Measurements from ENCODE around the gene CDK5. TPM values are rescaled to one million over a fixed set of nuclear protein-coding genes. Genes with fewer than 3 reads are reported as not detected.

The CDK5 gene
- total and polyA plus RNA-seq, 9 of the 15 experiments (the other 6 are each of a cell fraction or from before 2014, with no cell fraction given): 3.2 to 38.0 (median 27.5) TPM

DNA sequence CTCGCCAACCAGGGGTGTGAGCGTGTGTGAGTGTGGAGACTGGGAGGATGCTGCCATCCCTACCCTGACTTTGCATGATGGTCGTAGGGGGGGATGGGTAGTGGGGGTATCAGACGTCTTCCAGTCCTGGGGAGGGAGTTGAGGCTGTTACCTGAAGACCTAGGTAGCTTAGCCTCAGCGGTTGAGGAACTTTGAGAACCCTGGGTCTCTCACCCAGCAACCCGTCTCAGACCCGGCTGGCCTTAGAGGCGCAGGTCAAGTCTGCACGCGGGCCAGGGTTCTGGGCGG lies 4.4 kb upstream of the CDK5 start (continued):
- TF ChIP-seq, protein P1, sequence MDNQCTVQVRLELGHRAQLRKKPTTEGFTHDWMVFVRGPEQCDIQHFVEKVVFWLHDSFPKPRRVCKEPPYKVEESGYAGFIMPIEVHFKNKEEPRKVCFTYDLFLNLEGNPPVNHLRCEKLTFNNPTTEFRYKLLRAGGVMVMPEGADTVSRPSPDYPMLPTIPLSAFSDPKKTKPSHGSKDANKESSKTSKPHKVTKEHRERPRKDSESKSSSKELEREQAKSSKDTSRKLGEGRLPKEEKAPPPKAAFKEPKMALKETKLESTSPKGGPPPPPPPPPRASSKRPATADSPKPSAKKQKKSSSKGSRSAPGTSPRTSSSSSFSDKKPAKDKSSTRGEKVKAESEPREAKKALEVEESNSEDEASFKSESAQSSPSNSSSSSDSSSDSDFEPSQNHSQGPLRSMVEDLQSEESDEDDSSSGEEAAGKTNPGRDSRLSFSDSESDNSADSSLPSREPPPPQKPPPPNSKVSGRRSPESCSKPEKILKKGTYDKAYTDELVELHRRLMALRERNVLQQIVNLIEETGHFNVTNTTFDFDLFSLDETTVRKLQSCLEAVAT (IDR thresholded peaks at IDR 0.05): no peak
- TF ChIP-seq ZNF282 (CRISPR knock-in tag; IDR thresholded peaks at IDR 0.05) (0 out of 2 replicates have a peak, but pooled peaks have one; percentile 41), ZNF311 (CRISPR knock-in tag; IDR thresholded peaks at IDR 0.05) (no peak), MEF2D (tag; conservative IDR thresholded peaks at IDR 0.05; ENCODE audit: low read depth) (no peak), TBP (optimal IDR thresholded peaks at IDR 0.05; ENCODE audit: low read depth, low read length) (no peak), ZNF830 (CRISPR knock-in tag; IDR thresholded peaks at IDR 0.05) (no peak), MAZ (CRISPR knock-in tag; conservative IDR thresholded peaks at IDR 0.05 in 1 of 2, IDR thresholded peaks at IDR 0.05 in 1 of 2) (no peak), MCM3 (IDR thresholded peaks at IDR 0.05) (no peak), TAF9B (IDR thresholded peaks at IDR 0.05; ENCODE audit: partially characterized antibody) (no peak), MCM2 (IDR thresholded peaks at IDR 0.05; ENCODE audit: low read depth) (no peak), ZNF354B (CRISPR knock-in tag; IDR thresholded peaks at IDR 0.05) (no peak), FOXK1 (CRISPR knock-in tag; IDR thresholded peaks at IDR 0.05; ENCODE audit: borderline replicate concordance) (peak; percentile 53; the same call in 1 of the 2 replicates), KDM1A (IDR thresholded peaks at IDR 0.05) (no peak)
- TF ChIP-seq, protein P2, sequence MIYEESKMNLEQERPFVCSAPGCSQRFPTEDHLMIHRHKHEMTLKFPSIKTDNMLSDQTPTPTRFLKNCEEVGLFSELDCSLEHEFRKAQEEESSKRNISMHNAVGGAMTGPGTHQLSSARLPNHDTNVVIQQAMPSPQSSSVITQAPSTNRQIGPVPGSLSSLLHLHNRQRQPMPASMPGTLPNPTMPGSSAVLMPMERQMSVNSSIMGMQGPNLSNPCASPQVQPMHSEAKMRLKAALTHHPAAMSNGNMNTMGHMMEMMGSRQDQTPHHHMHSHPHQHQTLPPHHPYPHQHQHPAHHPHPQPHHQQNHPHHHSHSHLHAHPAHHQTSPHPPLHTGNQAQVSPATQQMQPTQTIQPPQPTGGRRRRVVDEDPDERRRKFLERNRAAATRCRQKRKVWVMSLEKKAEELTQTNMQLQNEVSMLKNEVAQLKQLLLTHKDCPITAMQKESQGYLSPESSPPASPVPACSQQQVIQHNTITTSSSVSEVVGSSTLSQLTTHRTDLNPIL (CRISPR knock-in tag; IDR thresholded peaks at IDR 0.05): no peak
- TF ChIP-seq, protein P3, sequence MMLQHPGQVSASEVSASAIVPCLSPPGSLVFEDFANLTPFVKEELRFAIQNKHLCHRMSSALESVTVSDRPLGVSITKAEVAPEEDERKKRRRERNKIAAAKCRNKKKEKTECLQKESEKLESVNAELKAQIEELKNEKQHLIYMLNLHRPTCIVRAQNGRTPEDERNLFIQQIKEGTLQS (IDR thresholded peaks at IDR 0.05): no peak
- TF ChIP-seq, protein P3 (CRISPR knock-in tag; conservative IDR thresholded peaks at IDR 0.05): 0 out of 2 replicates have a peak, but pooled peaks have one; percentile 3
- TF ChIP-seq, protein P4, sequence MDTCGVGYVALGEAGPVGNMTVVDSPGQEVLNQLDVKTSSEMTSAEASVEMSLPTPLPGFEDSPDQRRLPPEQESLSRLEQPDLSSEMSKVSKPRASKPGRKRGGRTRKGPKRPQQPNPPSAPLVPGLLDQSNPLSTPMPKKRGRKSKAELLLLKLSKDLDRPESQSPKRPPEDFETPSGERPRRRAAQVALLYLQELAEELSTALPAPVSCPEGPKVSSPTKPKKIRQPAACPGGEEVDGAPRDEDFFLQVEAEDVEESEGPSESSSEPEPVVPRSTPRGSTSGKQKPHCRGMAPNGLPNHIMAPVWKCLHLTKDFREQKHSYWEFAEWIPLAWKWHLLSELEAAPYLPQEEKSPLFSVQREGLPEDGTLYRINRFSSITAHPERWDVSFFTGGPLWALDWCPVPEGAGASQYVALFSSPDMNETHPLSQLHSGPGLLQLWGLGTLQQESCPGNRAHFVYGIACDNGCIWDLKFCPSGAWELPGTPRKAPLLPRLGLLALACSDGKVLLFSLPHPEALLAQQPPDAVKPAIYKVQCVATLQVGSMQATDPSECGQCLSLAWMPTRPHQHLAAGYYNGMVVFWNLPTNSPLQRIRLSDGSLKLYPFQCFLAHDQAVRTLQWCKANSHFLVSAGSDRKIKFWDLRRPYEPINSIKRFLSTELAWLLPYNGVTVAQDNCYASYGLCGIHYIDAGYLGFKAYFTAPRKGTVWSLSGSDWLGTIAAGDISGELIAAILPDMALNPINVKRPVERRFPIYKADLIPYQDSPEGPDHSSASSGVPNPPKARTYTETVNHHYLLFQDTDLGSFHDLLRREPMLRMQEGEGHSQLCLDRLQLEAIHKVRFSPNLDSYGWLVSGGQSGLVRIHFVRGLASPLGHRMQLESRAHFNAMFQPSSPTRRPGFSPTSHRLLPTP (IDR thresholded peaks at IDR 0.05; ENCODE audit: borderline replicate concordance, extremely low read depth, insufficient read length): no peak
- TF ChIP-seq, protein P5, sequence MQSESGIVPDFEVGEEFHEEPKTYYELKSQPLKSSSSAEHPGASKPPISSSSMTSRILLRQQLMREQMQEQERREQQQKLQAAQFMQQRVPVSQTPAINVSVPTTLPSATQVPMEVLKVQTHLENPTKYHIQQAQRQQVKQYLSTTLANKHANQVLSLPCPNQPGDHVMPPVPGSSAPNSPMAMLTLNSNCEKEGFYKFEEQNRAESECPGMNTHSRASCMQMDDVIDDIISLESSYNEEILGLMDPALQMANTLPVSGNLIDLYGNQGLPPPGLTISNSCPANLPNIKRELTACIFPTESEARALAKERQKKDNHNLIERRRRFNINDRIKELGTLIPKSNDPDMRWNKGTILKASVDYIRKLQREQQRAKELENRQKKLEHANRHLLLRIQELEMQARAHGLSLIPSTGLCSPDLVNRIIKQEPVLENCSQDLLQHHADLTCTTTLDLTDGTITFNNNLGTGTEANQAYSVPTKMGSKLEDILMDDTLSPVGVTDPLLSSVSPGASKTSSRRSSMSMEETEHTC (IDR thresholded peaks at IDR 0.05): no peak
- TF ChIP-seq, protein P6, sequence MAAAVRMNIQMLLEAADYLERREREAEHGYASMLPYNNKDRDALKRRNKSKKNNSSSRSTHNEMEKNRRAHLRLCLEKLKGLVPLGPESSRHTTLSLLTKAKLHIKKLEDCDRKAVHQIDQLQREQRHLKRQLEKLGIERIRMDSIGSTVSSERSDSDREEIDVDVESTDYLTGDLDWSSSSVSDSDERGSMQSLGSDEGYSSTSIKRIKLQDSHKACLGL (CRISPR knock-in tag; IDR thresholded peaks at IDR 0.05; ENCODE audit: borderline replicate concordance, poor library complexity, severe bottlenecking): no peak
- TF ChIP-seq, protein P7, sequence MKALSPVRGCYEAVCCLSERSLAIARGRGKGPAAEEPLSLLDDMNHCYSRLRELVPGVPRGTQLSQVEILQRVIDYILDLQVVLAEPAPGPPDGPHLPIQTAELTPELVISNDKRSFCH (CRISPR knock-in tag; IDR thresholded peaks at IDR 0.05): no peak
- TF ChIP-seq, protein P7 (tag; IDR thresholded peaks at IDR 0.05): no peak

All from K562 (cell line).